Keratinocyte (primary cell): ENCODE data around the gene LIG4. TPM values are rescaled to one million over a fixed set of nuclear protein-coding genes. Genes with fewer than 3 reads are reported as not detected.

ENCODE experiments used
- DNase-seq: peaks from one replicate; pipeline ENCODE4 v3.0.0-alpha.2; 2011; ENCODE audit warnings: low read depth, missing footprints, low spot score
- FAIRE-seq: peaks from 2 replicates; lab custom pipeline; 2011; peaks lifted over from hg19 to GRCh38; lab: Jason Lieb, UNC
- H2AFZ ChIP-seq: 2 replicates; pipeline ENCODE4 v1.6.0; 2012; ENCODE audit warnings: low read length, control low read depth, inconsistent platforms; ENCODE audit not compliant: control insufficient read depth
- H3K27ac ChIP-seq: 2 replicates; pipeline ENCODE4 v1.5.1; 2011; ENCODE audit warnings: low read length; ENCODE audit not compliant: control insufficient read depth, insufficient read depth
- H3K27me3 ChIP-seq: 3 replicates; pipeline ENCODE4 v1.6.0; 2011; ENCODE audit warnings: low read length; ENCODE audit not compliant: control insufficient read depth, insufficient read depth; ENCODE audit errors: extremely low read depth
- H3K36me3 ChIP-seq, 2 experiments: 2 replicates in 1 of 2; 3 replicates in 1 of 2; pipeline ENCODE4 v1.5.1; 2011; ENCODE audit warnings: low read length in 2 of 2, mild to moderate bottlenecking in 1 of 2; ENCODE audit not compliant: control insufficient read depth in 2 of 2, insufficient read depth in 2 of 2; ENCODE audit errors: extremely low read depth in 1 of 2
- H3K4me1 ChIP-seq: 3 replicates; pipeline ENCODE4 v1.5.1; 2011; ENCODE audit warnings: low read length; ENCODE audit not compliant: control insufficient read depth, insufficient read depth; ENCODE audit errors: extremely low read depth
- H3K4me2 ChIP-seq: 3 replicates; pipeline ENCODE4 v1.6.0; 2011; ENCODE audit warnings: low read depth, low read length; ENCODE audit not compliant: control insufficient read depth, insufficient read depth; ENCODE audit errors: extremely low read depth
- H3K4me3 ChIP-seq, 3 experiments: fragments of 200-600 bp in 1 of 3; sonication (generic) in 1 of 3; 2 replicates in 2 of 3; 3 replicates in 1 of 3; pipeline ENCODE4 v1.5.1; 2011 to 2016; ENCODE audit warnings: low read length in 3 of 3, mild to moderate bottlenecking in 3 of 3, control low read depth in 2 of 3, inconsistent platforms in 1 of 3, low read depth in 1 of 3, mixed read lengths in 1 of 3, mixed run types in 1 of 3, moderate library complexity in 1 of 3; ENCODE audit not compliant: control insufficient read depth in 2 of 3, insufficient read depth in 2 of 3; ENCODE audit errors: extremely low read depth in 1 of 3
- H3K79me2 ChIP-seq: 2 replicates; pipeline ENCODE4 v1.6.0; 2012; ENCODE audit warnings: low read length; ENCODE audit not compliant: control insufficient read depth, insufficient read depth
- H3K9ac ChIP-seq: 3 replicates; pipeline ENCODE4 v1.6.0; 2011; ENCODE audit warnings: low read length; ENCODE audit not compliant: control insufficient read depth, insufficient read depth; ENCODE audit errors: extremely low read depth
- H3K9me1 ChIP-seq: 3 replicates; pipeline ENCODE4 v1.6.0; 2011; ENCODE audit warnings: low read length; ENCODE audit not compliant: control insufficient read depth, insufficient read depth; ENCODE audit errors: extremely low read depth
- H3K9me3 ChIP-seq: 2 replicates; pipeline ENCODE4 v1.5.1; 2012; ENCODE audit warnings: low read depth, low read length; ENCODE audit not compliant: control insufficient read depth
- H4K20me1 ChIP-seq: 3 replicates; pipeline ENCODE4 v1.6.0; 2011; ENCODE audit warnings: low read length; ENCODE audit not compliant: control insufficient read depth, insufficient read depth; ENCODE audit errors: extremely low read depth
- EZH2 ChIP-seq: IDR thresholded peaks from one replicate; pipeline ENCODE4 v1.6.1; 2012; ENCODE audit warnings: inconsistent platforms, mild to moderate bottlenecking, low read length, moderate library complexity
- dilution Hi-C: fragments of 300-500 bp; cut with MboI; formaldehyde crosslinking; loops from one replicate; pipeline ENCODE4 v1.7.0; 2020; ENCODE audit warnings: low sequenced_read_pairs; ENCODE audit not compliant: extremely low pct_ligation_motif_present
- polyA plus RNA-seq, 5 experiments: library from polyadenylated mRNA; depleted of rRNA in 3 of 5; stranded (reverse) in 3 of 5; stranded (forward) in 1 of 5; unstranded in 1 of 5; fragments of >200 nt; gene quantifications; 1 replicate in 1 of 5; 2 replicates in 3 of 5; 3 replicates in 1 of 5; pipeline versions ENCODE4 v1.2.1 to v1.2.3, GENCODE V29; 2011 to 2012; ENCODE audit warnings: missing spikeins in 2 of 5, low read depth in 1 of 5, low replicate concordance in 1 of 5
- TF ChIP-seq, protein P1 (sequence below), 3 experiments: IDR thresholded peaks in 1 of 3; conservative IDR thresholded peaks in 1 of 3; optimal IDR thresholded peaks in 1 of 3; 2 replicates in 2 of 3; 3 replicates in 1 of 3; pipeline versions ENCODE3 to v1.5.1; 2011; ENCODE audit warnings: low read length in 3 of 3, mild to moderate bottlenecking in 3 of 3, moderate library complexity in 2 of 3, control low read depth in 1 of 3, inconsistent platforms in 1 of 3; ENCODE audit not compliant: insufficient read depth in 2 of 3; ENCODE audit errors: extremely low read depth in 1 of 3

Gene LIG4
- polyA plus RNA-seq, 1 donor (not counting 4 experiments of a cell fraction or from before 2014, with no cell fraction given) = 16.8 TPM

DNA sequence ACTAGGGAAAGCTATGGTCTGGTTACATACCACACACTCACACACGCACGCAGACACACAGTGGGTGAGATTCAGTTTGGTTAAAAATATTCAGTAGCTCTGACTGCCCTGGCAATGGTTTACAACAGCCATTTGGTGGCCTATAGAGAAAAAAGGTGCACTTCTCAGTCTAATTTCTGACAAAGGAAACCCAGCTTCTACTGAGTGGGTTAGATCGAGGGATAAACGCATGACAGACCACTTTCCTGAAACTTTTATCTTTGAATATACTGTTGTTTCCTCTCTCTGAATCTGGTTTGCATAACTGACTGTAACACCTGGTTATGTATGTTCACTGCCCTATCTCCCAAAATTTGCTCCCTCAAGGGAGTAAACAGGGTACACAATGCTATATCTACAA lies 2.5 kb downstream of the LIG4 start:
- no peak overlapping the region for H2AFZ ChIP-seq
- FAIRE-seq = no peak
- H3K27ac ChIP-seq = no peak overlapping the region
- no peak for TF ChIP-seq EZH2
- TF ChIP-seq, protein P1, sequence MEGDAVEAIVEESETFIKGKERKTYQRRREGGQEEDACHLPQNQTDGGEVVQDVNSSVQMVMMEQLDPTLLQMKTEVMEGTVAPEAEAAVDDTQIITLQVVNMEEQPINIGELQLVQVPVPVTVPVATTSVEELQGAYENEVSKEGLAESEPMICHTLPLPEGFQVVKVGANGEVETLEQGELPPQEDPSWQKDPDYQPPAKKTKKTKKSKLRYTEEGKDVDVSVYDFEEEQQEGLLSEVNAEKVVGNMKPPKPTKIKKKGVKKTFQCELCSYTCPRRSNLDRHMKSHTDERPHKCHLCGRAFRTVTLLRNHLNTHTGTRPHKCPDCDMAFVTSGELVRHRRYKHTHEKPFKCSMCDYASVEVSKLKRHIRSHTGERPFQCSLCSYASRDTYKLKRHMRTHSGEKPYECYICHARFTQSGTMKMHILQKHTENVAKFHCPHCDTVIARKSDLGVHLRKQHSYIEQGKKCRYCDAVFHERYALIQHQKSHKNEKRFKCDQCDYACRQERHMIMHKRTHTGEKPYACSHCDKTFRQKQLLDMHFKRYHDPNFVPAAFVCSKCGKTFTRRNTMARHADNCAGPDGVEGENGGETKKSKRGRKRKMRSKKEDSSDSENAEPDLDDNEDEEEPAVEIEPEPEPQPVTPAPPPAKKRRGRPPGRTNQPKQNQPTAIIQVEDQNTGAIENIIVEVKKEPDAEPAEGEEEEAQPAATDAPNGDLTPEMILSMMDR (optimal IDR thresholded peaks at IDR 0.05 in 1 of 3, IDR thresholded peaks at IDR 0.05 in 1 of 3, conservative IDR thresholded peaks at IDR 0.05 in 1 of 3; ENCODE audit: extremely low read depth in 1 of 3, insufficient read depth in 2 of 3, low read length in 3 of 3) = no peak
- peaks cover 0 to 7% of the 10 kb centered on the region in 2 experiments for H3K36me3 ChIP-seq
- H3K9me3 ChIP-seq = no peaks in the 10 kb centered on the region
- H3K9ac ChIP-seq = no peak overlapping the region
- H3K4me2 ChIP-seq = no peak overlapping the region
- H4K20me1 ChIP-seq = no peaks in the 10 kb centered on the region
- H3K4me1 ChIP-seq = peaks cover 16% of the 10 kb centered on the region
- dilution Hi-C loops = no loop called here
- no peak for DNase-seq
- H3K9me1 ChIP-seq = no peaks in the 10 kb centered on the region
- peaks cover 16% of the 10 kb centered on the region for H3K79me2 ChIP-seq
- H3K4me3 ChIP-seq = no peak overlapping the region
- no peaks in the 10 kb centered on the region for H3K27me3 ChIP-seq

DNA sequence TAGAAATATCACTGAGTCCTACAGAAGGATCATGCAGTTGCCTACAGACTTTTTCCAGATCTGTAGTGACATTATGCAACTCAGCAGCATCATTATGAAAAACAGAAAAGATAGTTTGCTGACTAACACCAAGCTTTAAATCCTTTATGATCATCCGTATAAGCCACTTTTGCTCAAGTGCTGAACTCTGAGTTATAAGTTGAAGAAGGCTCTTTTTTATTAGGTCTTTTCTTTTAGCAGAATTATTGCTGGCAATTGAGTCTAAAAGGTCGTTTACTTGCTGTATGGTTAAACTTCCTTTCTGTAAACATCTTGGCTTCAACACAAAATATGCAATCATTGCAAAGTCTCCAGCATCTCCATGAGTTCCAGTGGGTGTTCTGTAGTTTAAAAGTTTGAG lies 4.8 kb downstream of the LIG4 start:
- Histone ChIP-seq H3K9ac (no peak overlapping the region), H2AFZ (no peak overlapping the region), H3K9me1 (no peaks in the 10 kb centered on the region), H3K36me3 (peaks cover 0 to 7% of the 10 kb centered on the region in 2 experiments), H3K27me3 (no peaks in the 10 kb centered on the region), H3K4me1 (peaks cover 6% of the 10 kb centered on the region), H3K4me2 (no peak overlapping the region), H3K27ac (no peak overlapping the region), H3K4me3 (no peak overlapping the region), H3K79me2 (no peaks in the 10 kb centered on the region), H3K9me3 (no peaks in the 10 kb centered on the region), H4K20me1 (no peaks in the 10 kb centered on the region)
- FAIRE-seq = no peak
- dilution Hi-C loops = no loop called here
- TF ChIP-seq EZH2 = no peak
- TF ChIP-seq, protein P1 (optimal IDR thresholded peaks at IDR 0.05 in 1 of 3, IDR thresholded peaks at IDR 0.05 in 1 of 3, conservative IDR thresholded peaks at IDR 0.05 in 1 of 3; ENCODE audit: extremely low read depth in 1 of 3, insufficient read depth in 2 of 3, low read length in 3 of 3) = no peak
- no peak for DNase-seq
